Left lung (tissue), 14 donors: ENCODE data around the gene STMP1. TPM values are rescaled to one million over a fixed set of nuclear protein-coding genes. Genes with fewer than 3 reads are reported as not detected.

Experiments
- ATAC-seq: fragments of 200-7000 bp; cut with Tn5 transposase; one replicate; pipeline ENCODE4 v1.9.1; 2020; ENCODE audit warnings: moderate library complexity
- DNase-seq, 4 donors: peaks; one replicate each; pipeline ENCODE4 v3.0.0-alpha.2; 2013 to 2020
- H3K27ac ChIP-seq, 2 donors: fragments of 200-600 bp; sonication (generic) in 1 of 2; one replicate each; pipeline versions ENCODE4 v1.5.0 to v1.8.0; 2020 to 2021
- H3K27me3 ChIP-seq, 2 donors: fragments of 200-600 bp; sonication (generic) in 1 of 2; one replicate each; pipeline versions ENCODE4 v1.5.0 to v1.8.0; 2020 to 2021
- H3K36me3 ChIP-seq, 2 donors: fragments of 200-600 bp; sonication (generic) in 1 of 2; one replicate each; pipeline versions ENCODE4 v1.5.0 to v1.8.0; 2020 to 2021
- H3K4me1 ChIP-seq, 2 donors: fragments of 200-600 bp; one replicate each; pipeline ENCODE4 v1.8.0; 2021
- H3K4me3 ChIP-seq, 2 donors: fragments of 200-600 bp; sonication (generic) in 1 of 2; one replicate each; pipeline versions ENCODE4 v1.5.0 to v1.8.0; 2020 to 2021; ENCODE audit warnings: mild to moderate bottlenecking in 1 of 2
- H3K9me3 ChIP-seq, 2 donors: fragments of 200-600 bp; sonication (generic) in 1 of 2; one replicate each; pipeline versions ENCODE4 v1.5.0 to v1.8.0; 2020 to 2021
- CTCF ChIP-seq, 2 donors: fragments of 200-600 bp; sonication (generic) in 1 of 2; IDR thresholded peaks; one replicate each; pipeline versions ENCODE4 v1.5.0 to v1.8.0; 2021; ENCODE audit warnings: antibody characterized with exemption in 2 of 2
- intact Hi-C, 2 donors: fragments of 100-400 bp; cut with DNase I; formaldehyde crosslinking; loops; one replicate each; pipeline versions ENCODE4 v1.11.2 to v1.14.2; 2022
- long read RNA-seq, 12 donors: library from polyadenylated mRNA in 2 of 12; unstranded in 2 of 12; transcript quantifications; one replicate each; pipeline ENCODE4 v2.0.0 and lab custom pipeline, GENCODE V29; 2019 to 2026
- polyA plus RNA-seq, 6 donors: library from polyadenylated mRNA; unstranded; fragments of 120-200 nt; gene quantifications; one replicate each; pipeline ENCODE4 v1.2.1, GENCODE V29; 2013; ENCODE audit not compliant: insufficient read length in 6 of 6
- total RNA-seq, 2 donors: library from RNA; stranded (reverse); fragmentation: NEBNext Ultra II Directional; extraction: Animal tissue kit (Norgen Biotek cat#: 25700); gene quantifications; one replicate each; pipeline ENCODE4 v1.2.1, GENCODE V29; 2021
- donor health status: DM: no; HTN: yes; CAD: no.
- donor health status: DM: no; HTN: no; CAD: no.

The STMP1 gene
- 10 to 100 TPM; 35.0 to 37.0 TPM for total RNA-seq
- 10 to 100 TPM; 63.8 to 81.6 (median 76.1) TPM for polyA plus RNA-seq
- long read RNA-seq, donor 1, transcript STMP1-202 (3 exons, 2,450 nt): major isoform, 117 of 118 reads
- long read RNA-seq, donor 1, partial matches to known transcripts: 0 of 118 reads
- long read RNA-seq, donor 1, other reads (novel, unspliced or antisense): 0 of 118 reads
- long read RNA-seq, donor 2, transcript STMP1-202 (3 exons, 2,450 nt): major isoform, 116 of 126 reads
- long read RNA-seq, donor 2, partial matches to known transcripts: 10 of 126 reads
- long read RNA-seq, donor 2, other reads (novel, unspliced or antisense): 0 of 126 reads
- long read RNA-seq, donor 3, transcript STMP1-202 (3 exons, 2,450 nt): major isoform, 75 of 77 reads
- long read RNA-seq, donor 3, partial matches to known transcripts: 0 of 77 reads
- long read RNA-seq, donor 3, other reads (novel, unspliced or antisense): 0 of 77 reads
- long read RNA-seq, donor 4, transcript STMP1-202 (3 exons, 2,450 nt): major isoform, 46 of 52 reads
- long read RNA-seq, donor 4, partial matches to known transcripts: 1 of 52 reads
- long read RNA-seq, donor 4, other reads (novel, unspliced or antisense): 4 of 52 reads
- long read RNA-seq, donor 5, transcript STMP1-202 (3 exons, 2,450 nt): major isoform, 112 of 122 reads
- long read RNA-seq, donor 5, partial matches to known transcripts: 8 of 122 reads
- long read RNA-seq, donor 5, other reads (novel, unspliced or antisense): 0 of 122 reads
- long read RNA-seq, donor 6, transcript STMP1-202 (3 exons, 2,450 nt): major isoform, 97 of 99 reads
- long read RNA-seq, donor 6, partial matches to known transcripts: 0 of 99 reads
- long read RNA-seq, donor 6, other reads (novel, unspliced or antisense): 0 of 99 reads
- long read RNA-seq, donor 7, transcript STMP1-202 (3 exons, 2,450 nt): major isoform, 34 of 34 reads
- long read RNA-seq, donor 7, partial matches to known transcripts: 0 of 34 reads
- long read RNA-seq, donor 7, other reads (novel, unspliced or antisense): 0 of 34 reads
- long read RNA-seq, donor 8, transcript STMP1-202 (3 exons, 2,450 nt): major isoform, 62 of 62 reads
- long read RNA-seq, donor 8, partial matches to known transcripts: 0 of 62 reads
- long read RNA-seq, donor 8, other reads (novel, unspliced or antisense): 0 of 62 reads
- long read RNA-seq, donor 9, partial matches to known transcripts: 0 of 1 reads
- long read RNA-seq, donor 9, other reads (novel, unspliced or antisense): 0 of 1 reads
- long read RNA-seq, donor 10, transcript STMP1-202 (3 exons, 2,450 nt): major isoform, 26 of 29 reads
- long read RNA-seq, donor 10, partial matches to known transcripts: 0 of 29 reads
- long read RNA-seq, donor 10, other reads (novel, unspliced or antisense): 2 of 29 reads
- long read RNA-seq, donor 11, transcript STMP1-202 (3 exons, 2,450 nt): major isoform, 111 of 113 reads
- long read RNA-seq, donor 11, partial matches to known transcripts: 0 of 113 reads
- long read RNA-seq, donor 11, other reads (novel, unspliced or antisense): 0 of 113 reads
- long read RNA-seq, donor 12, transcript STMP1-202 (3 exons, 2,450 nt): major isoform, 64 of 70 reads
- long read RNA-seq, donor 12, partial matches to known transcripts: 6 of 70 reads
- long read RNA-seq, donor 12, other reads (novel, unspliced or antisense): 0 of 70 reads

DNA sequence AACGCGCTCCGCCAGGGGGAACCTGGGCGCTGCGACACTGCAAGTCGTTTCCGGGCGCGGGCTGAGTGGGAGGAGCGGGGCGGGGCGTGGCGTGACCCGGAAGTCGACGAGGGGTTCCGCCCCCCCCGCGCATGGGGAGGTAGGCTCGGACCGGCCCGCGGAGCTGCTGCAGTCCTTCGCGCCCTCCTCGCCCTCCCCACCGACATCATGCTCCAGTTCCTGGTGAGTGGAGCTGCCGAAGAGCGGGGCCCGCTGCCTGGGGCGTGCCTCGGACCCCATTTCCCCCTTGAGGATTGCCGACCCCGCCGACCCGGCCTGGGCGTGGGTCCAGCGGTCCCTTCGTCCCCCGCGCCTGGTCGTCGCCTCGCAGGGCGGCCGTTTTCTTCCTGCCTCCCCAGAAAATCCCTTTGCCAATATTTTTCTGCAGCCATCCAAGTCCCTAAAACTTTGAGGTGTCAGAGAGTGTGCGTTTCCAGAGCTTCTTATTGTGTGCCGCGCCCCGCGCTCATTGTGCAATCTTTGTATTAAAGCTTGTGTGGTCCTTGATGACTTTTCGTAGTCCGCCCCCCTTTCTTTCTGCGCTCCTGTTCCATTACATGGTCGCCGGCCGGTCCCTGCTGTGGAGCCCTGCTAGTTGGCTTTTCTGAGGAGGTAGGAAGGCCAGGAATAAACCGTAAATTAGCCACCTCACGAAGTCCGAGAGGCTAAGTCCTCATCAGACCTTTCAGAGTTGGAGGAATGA is at the start of gene STMP1:
Gene STMP1, plus strand, starts transcription at position 142 of the 742 bp plus-strand sequence.
- H3K27me3 ChIP-seq: no peaks in the 10 kb centered on the region
- intact Hi-C loops: no loop called here
- no peaks in the 10 kb centered on the region for H3K9me3 ChIP-seq
- ATAC-seq (peak; percentile 99), DNase-seq (peak; percentile 94 to 99 (median 96))
- H3K4me1 ChIP-seq: peaks cover 12 to 50% of the 10 kb centered on the region in 2 donors
- H3K27ac ChIP-seq: peak within 1 kb of the TSS; percentile 93 to 94
- peak within 1 kb of the TSS; percentile 73 to 79 for H3K4me3 ChIP-seq
- no peaks in the 10 kb centered on the region for H3K36me3 ChIP-seq
- TF ChIP-seq CTCF (IDR thresholded peaks at IDR 0.05): peak; percentile 6 to 66

- DNase-seq (no peak), ATAC-seq (no peak)
- intact Hi-C loops: no loop called here
- H3K27me3 ChIP-seq: no peaks in the 10 kb centered on the region
- no peak overlapping the region for H3K27ac ChIP-seq
- H3K4me1 ChIP-seq: peaks cover 0 to 5% of the 10 kb centered on the region in 2 donors
- H3K36me3 ChIP-seq: peaks cover 0 to 73% of the 10 kb centered on the region in 2 donors
- no peaks in the 10 kb centered on the region for H3K9me3 ChIP-seq
- no peak overlapping the region for H3K4me3 ChIP-seq
- TF ChIP-seq CTCF (IDR thresholded peaks at IDR 0.05): no peak
Measured at GRCh38 chr7:135616136-135616535, 46.2 kb upstream of the STMP1 start.

- Histone ChIP-seq H3K36me3 (peaks cover 0 to 69% of the 10 kb centered on the region in 2 donors), H3K4me1 (peaks cover 0 to 8% of the 10 kb centered on the region in 2 donors), H3K27me3 (no peaks in the 10 kb centered on the region), H3K9me3 (no peaks in the 10 kb centered on the region), H3K4me3 (no peak overlapping the region), H3K27ac (no peak overlapping the region)
- no peak for DNase-seq
- TF ChIP-seq CTCF (IDR thresholded peaks at IDR 0.05): no peak
- intact Hi-C loops: no loop called here
- no peak for ATAC-seq
Measured at GRCh38 chr7:135617781-135618180, 44.5 kb upstream of the STMP1 start.

DNA sequence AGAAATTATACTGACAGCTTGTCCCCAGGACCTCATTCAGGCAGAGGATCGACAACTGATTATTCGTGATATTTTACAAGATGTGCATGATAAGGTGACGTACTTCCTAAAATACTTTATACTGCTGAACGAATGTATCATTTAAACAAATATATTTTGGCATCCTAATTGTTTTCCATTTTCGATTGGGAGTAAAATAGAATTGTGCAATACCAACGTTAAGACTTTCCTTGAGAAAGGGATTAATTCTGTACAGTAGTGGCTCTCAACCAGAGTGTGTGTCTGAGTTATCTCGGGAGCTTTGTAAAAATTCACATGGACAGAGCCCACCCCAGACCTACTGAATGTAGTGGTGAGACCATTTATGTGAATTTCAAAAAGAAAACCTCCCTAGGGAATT is 43.8 kb upstream of the STMP1 start:
- H3K9me3 ChIP-seq: no peaks in the 10 kb centered on the region
- DNase-seq (no peak), ATAC-seq (no peak)
- intact Hi-C loops: no loop called here
- H3K27me3 ChIP-seq: no peaks in the 10 kb centered on the region
- no peak for TF ChIP-seq CTCF (IDR thresholded peaks at IDR 0.05)
- H3K4me1 ChIP-seq: peaks cover 0 to 8% of the 10 kb centered on the region in 2 donors
- no peak overlapping the region for H3K27ac ChIP-seq
- peaks cover 0 to 73% of the 10 kb centered on the region in 2 donors for H3K36me3 ChIP-seq
- H3K4me3 ChIP-seq: no peak overlapping the region
